HG02610 (cell line): ENCODE data around the gene CDH11.

ENCODE experiments used
- ATAC-seq: cut with Tn5 transposase; IDR thresholded peaks from one replicate; pipeline ENCODE4 v1.9.1; 2021; ENCODE audit warnings: mild to moderate bottlenecking, moderate library complexity; ENCODE audit not compliant: unreplicated experiment

Gene CDH11, protein sequence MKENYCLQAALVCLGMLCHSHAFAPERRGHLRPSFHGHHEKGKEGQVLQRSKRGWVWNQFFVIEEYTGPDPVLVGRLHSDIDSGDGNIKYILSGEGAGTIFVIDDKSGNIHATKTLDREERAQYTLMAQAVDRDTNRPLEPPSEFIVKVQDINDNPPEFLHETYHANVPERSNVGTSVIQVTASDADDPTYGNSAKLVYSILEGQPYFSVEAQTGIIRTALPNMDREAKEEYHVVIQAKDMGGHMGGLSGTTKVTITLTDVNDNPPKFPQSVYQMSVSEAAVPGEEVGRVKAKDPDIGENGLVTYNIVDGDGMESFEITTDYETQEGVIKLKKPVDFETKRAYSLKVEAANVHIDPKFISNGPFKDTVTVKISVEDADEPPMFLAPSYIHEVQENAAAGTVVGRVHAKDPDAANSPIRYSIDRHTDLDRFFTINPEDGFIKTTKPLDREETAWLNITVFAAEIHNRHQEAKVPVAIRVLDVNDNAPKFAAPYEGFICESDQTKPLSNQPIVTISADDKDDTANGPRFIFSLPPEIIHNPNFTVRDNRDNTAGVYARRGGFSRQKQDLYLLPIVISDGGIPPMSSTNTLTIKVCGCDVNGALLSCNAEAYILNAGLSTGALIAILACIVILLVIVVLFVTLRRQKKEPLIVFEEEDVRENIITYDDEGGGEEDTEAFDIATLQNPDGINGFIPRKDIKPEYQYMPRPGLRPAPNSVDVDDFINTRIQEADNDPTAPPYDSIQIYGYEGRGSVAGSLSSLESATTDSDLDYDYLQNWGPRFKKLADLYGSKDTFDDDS

GRCh38 chr16:65121870-65122723, at the start of gene CDH11:
TSS of gene CDH11 (minus strand) at chr16:65122063. CDS start at chr16:65004869, 117,194 bp downstream.
- no peak for ATAC-seq

GRCh38 chr16:65154321-65154720, 32.5 kb upstream of the CDH11 start:
- no peak for ATAC-seq

GRCh38 chr16:65153365-65154105, 31.7 kb upstream of the CDH11 start:
- no peak for ATAC-seq

- no peak for ATAC-seq
Measured at GRCh38 chr16:65148804-65149203, 26.9 kb upstream of the CDH11 start.

- no peak for ATAC-seq
Measured at GRCh38 chr16:65142276-65142675, 20.4 kb upstream of the CDH11 start.

DNA sequence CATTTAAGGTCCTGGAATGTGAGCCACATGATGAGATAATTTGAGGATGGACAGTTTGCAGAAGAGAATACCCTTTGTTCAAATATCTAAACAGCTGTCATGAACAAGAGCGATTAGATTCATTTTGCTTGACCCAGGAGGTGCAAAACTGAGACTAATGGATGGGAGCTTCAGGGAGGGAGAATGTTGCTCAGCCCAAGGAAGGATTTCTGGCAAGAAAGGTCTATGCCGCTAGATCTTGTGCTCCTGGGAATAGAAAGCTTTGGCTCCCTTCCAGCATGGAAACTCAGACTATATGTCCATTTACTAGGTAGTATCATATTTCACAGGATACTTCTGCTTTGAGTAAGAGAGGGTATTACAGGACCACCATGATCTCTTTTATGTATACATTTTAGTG, 14.8 kb upstream of the CDH11 start:
- ATAC-seq, result no peak

- no peak for ATAC-seq
Measured at GRCh38 chr16:65126845-65127624, 5.2 kb upstream of the CDH11 start.

- ATAC-seq, result no peak
Measured at GRCh38 chr16:65125871-65126270, 4.0 kb upstream of the CDH11 start.

GRCh38 chr16:65125322-65125721, 3.5 kb upstream of the CDH11 start:
- ATAC-seq, result no peak

DNA sequence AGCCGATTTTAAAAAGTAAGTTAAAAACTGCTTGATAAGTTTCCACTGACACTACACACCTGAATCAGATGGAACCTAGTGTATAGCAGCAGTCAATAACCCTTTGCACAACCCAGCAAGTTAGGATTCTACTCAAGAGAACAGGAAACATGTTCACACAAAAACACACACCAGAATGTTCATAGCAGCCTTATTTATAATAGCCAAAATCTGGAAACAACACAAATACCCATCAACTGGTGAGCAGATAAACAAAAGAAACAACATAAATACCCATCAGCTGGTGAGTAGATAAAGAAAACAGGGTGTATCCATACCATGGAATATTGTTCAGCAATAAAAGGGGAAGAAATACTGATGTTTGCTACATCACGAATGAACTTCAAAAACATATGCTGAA, 2.7 kb upstream of the CDH11 start:
- no peak for ATAC-seq

GRCh38 chr16:65124212-65124548, 2.3 kb upstream of the CDH11 start:
- no peak for ATAC-seq

- no peak for ATAC-seq
Measured at GRCh38 chr16:65123396-65124211, 1.7 kb upstream of the CDH11 start.

DNA sequence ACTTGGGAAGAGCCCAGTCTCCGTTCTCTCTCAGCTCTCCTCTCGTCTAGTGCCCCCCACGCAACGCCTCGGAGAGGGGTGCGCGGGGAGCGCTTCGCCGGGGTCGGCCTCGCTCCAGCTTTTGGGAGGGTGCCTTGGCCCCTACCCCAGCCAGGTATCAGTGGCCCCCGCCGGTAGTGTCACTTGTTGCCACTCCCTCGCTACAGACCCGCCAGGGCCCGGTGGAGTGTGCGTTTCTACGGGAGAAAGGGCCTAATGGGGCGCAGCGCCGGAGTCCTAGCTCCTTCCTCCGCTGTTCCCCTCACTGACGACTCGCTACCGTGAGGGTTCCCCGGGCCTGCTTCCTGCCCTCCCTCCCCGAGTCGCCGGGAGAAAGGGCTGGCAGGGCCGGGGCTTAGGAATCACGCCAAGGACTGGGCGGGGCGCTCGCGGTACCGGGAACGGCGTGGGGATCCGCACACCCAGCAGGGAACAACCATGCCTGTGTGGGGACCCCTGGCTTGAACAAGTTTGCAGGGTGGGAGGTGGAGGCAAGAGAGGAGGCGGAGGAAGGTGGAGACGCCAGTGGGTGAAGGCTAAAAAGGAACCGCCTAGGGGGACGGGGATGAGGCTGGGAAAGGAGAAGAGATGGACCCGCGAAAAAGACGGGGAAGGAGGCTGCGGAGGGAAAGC, 997 bp upstream of the CDH11 start:
- no peak for ATAC-seq

GRCh38 chr16:65120831-65121721, 787 bp downstream of the CDH11 start:
- no peak for ATAC-seq

- ATAC-seq, result no peak
Measured at GRCh38 chr16:65120461-65120830, 1.4 kb downstream of the CDH11 start.

DNA sequence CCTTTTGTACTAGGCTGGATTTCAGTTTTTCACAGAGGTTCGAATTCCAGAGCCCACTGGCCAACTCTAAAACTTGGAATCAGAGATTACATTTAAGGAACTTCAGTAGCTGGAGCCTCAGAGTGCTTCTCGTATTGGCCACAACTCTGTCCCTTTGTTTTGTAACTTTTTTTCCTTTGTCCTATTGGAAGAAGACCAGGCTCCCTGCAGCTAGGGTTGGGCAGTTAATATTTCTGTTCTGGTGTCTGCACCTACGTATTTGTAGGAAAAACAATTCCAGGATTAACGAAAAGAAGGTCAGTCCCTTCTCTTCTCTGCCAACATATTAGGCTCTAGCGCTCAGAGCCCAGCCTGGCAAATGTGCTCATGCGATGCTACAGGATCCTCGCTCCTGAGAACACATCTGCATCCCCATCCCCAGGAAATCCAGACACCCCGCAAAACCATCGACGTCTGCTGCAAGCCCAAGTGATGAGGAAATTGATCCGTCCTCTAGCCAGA, 1.9 kb downstream of the CDH11 start:
- ATAC-seq, result no peak

GRCh38 chr16:65119435-65119834, 2.4 kb downstream of the CDH11 start:
- no peak for ATAC-seq
